HCT116 (cell line): ENCODE data around the gene CRIP1. TPM values are rescaled to one million over a fixed set of nuclear protein-coding genes. Genes with fewer than 3 reads are reported as not detected.

Source experiments
- ATAC-seq: fragments of 200-7000 bp; cut with Tn5 transposase; 2 replicates; pipeline ENCODE4 v1.9.1; 2020; ENCODE audit warnings: mild to moderate bottlenecking, moderate library complexity
- BruUV-seq: library from RNA; stranded (reverse); fragments of 400-500 nt; replicated peaks from 2 replicates; lab custom pipeline; 2021; lab: Mats Ljungman, UMichigan
- CTCF ChIA-PET: fragments of 300-600 bp; sonication (Branson Sonifier 250); formaldehyde crosslinking; loops from one replicate; lab custom pipeline; 2021; ENCODE audit warnings: antibody characterized with exemption; lab: Charles Lee
- POLR2A ChIA-PET: fragments of 300-600, 350-600 bp; sonication (Branson Sonifier 250); formaldehyde crosslinking; loops from one replicate; lab custom pipeline; 2021; ENCODE audit warnings: antibody characterized with exemption; lab: Charles Lee
- RAD21 ChIA-PET, 2 experiments: fragments of 300-600 bp; sonication (Branson Sonifier 250); formaldehyde crosslinking; loops; one replicate each; lab custom pipeline; 2023; ENCODE audit warnings: low total read pairs in 2 of 2; ENCODE audit not compliant: uncharacterized antibody in 2 of 2, unreplicated experiment in 2 of 2, low non-redundant PET in 1 of 2; lab: Charles Lee
- DNase-seq: peaks from one replicate; pipeline ENCODE4 v3.0.0-alpha.2; 2010; ENCODE audit warnings: low read depth, low spot score
- H2AFZ ChIP-seq: fragments of 200-600 bp; shearing (Covaris generic), sonication (generic); 2 replicates; pipeline ENCODE4 v1.6.1; 2017; ENCODE audit warnings: low read depth, mixed run types, mixed read lengths, antibody characterized with exemption, low read length; ENCODE audit not compliant: poor library complexity, severe bottlenecking
- H3K27ac ChIP-seq: 2 replicates; pipeline ENCODE4 v1.5.1; 2012; ENCODE audit warnings: low read depth, low read length
- H3K27me3 ChIP-seq: fragments of 200-600 bp; sonication (generic); 2 replicates; pipeline ENCODE4 v1.6.1; 2016; ENCODE audit warnings: mixed run types, low read length, mixed read lengths; ENCODE audit not compliant: insufficient read depth
- H3K36me3 ChIP-seq, 2 experiments: fragments of 200-500 bp in 1 of 2; fragments of 200-600 bp in 1 of 2; sonication (Bioruptor generic) in 1 of 2; sonication (generic) in 1 of 2; 2 replicates each; pipeline versions ENCODE4 v1.5.1 to v1.6.1; 2014 to 2016; ENCODE audit warnings: low read length in 2 of 2, inconsistent platforms in 1 of 2, mixed read lengths in 1 of 2, mixed run types in 1 of 2; ENCODE audit not compliant: insufficient read depth in 2 of 2, control insufficient read depth in 1 of 2
- H3K4me1 ChIP-seq, 2 experiments: fragments of 200-600 bp in 1 of 2; sonication (generic) in 1 of 2; 2 replicates each; pipeline versions ENCODE4 v1.5.1 to v1.6.1; 2012 to 2017; ENCODE audit warnings: low read length in 2 of 2, inconsistent platforms in 1 of 2, mild to moderate bottlenecking in 1 of 2, mixed read lengths in 1 of 2, mixed run types in 1 of 2, moderate library complexity in 1 of 2; ENCODE audit not compliant: insufficient read depth in 2 of 2, control insufficient read depth in 1 of 2
- H3K4me2 ChIP-seq: fragments of 200-600 bp; sonication (generic); 2 replicates; pipeline ENCODE4 v1.6.1; 2017; ENCODE audit warnings: mixed run types, low read length, mixed read lengths
- H3K4me3 ChIP-seq, 2 experiments: fragments of 200-600 bp in 1 of 2; sonication (generic) in 1 of 2; replicated peaks in 1 of 2; 2 replicates each; pipeline ENCODE4 v1.5.1; 2011 to 2016; ENCODE audit warnings: low read length in 2 of 2, control low read depth in 1 of 2, low read depth in 1 of 2, mild to moderate bottlenecking in 1 of 2, mixed read lengths in 1 of 2, mixed run types in 1 of 2
- H3K79me2 ChIP-seq: fragments of 200-600 bp; sonication (generic); 2 replicates; pipeline ENCODE4 v1.6.1; 2017; ENCODE audit warnings: mild to moderate bottlenecking, mixed run types, low read length, moderate library complexity, mixed read lengths; ENCODE audit not compliant: insufficient read depth
- H3K9ac ChIP-seq: fragments of 200-600 bp; sonication (generic); 2 replicates; pipeline ENCODE4 v1.6.1; 2016; ENCODE audit warnings: low read length, mixed read lengths
- H3K9me2 ChIP-seq: fragments of 200-600 bp; sonication (generic), shearing (Covaris generic); 2 replicates; pipeline ENCODE4 v1.6.1; 2017; ENCODE audit warnings: mixed run types, mild to moderate bottlenecking, moderate library complexity; ENCODE audit not compliant: insufficient read depth
- H3K9me3 ChIP-seq, 2 experiments: fragments of 200-500 bp in 1 of 2; fragments of 200-600 bp in 1 of 2; sonication (Bioruptor generic) in 1 of 2; sonication (generic) in 1 of 2; 2 replicates each; pipeline ENCODE4 v1.6.1; 2014 to 2017; ENCODE audit warnings: low read length in 2 of 2, mixed read lengths in 2 of 2, inconsistent platforms in 1 of 2, low read depth in 1 of 2, mild to moderate bottlenecking in 1 of 2, mixed run types in 1 of 2, moderate library complexity in 1 of 2; ENCODE audit not compliant: control insufficient read depth in 1 of 2, insufficient read depth in 1 of 2
- H4K20me1 ChIP-seq: fragments of 200-600 bp; sonication (generic), shearing (Covaris generic); 2 replicates; pipeline ENCODE4 v1.6.1; 2017; ENCODE audit warnings: mixed run types, mild to moderate bottlenecking, moderate library complexity; ENCODE audit not compliant: insufficient read depth
- CEBPB ChIP-seq: IDR thresholded peaks from 2 replicates; pipeline ENCODE4 v1.6.1; 2012; ENCODE audit warnings: low read depth
- EGR1 ChIP-seq: IDR thresholded peaks from 2 replicates; pipeline ENCODE4 v1.6.1; 2012; ENCODE audit warnings: low read depth
- ELF1 ChIP-seq: IDR thresholded peaks from 2 replicates; pipeline ENCODE4 v1.6.1; 2012; ENCODE audit warnings: low read depth, borderline replicate concordance
- EZH2 ChIP-seq: fragments of 200-600 bp; sonication (generic); IDR thresholded peaks from 2 replicates; pipeline ENCODE4 v1.6.1; 2017; ENCODE audit warnings: antibody characterized with exemption, mixed run types
- JUND ChIP-seq: IDR thresholded peaks from 2 replicates; pipeline ENCODE4 v1.6.1; 2012
- MAX ChIP-seq: IDR thresholded peaks from 2 replicates; pipeline ENCODE4 v1.6.1; 2012
- RAD21 ChIP-seq: IDR thresholded peaks from 2 replicates; pipeline ENCODE4 v1.6.1; 2012; ENCODE audit warnings: low read depth, mild to moderate bottlenecking
- SP1 ChIP-seq: IDR thresholded peaks from 2 replicates; pipeline ENCODE4 v1.6.1; 2012; ENCODE audit warnings: low read depth
- SRF ChIP-seq: IDR thresholded peaks from 2 replicates; pipeline ENCODE4 v1.6.1; 2012; ENCODE audit warnings: low read depth
- ZNF274 ChIP-seq: fragments of 200-500 bp; sonication (Bioruptor generic); IDR thresholded peaks from 2 replicates; pipeline ENCODE4 v1.6.1; 2014; ENCODE audit warnings: mild to moderate bottlenecking, low read depth, low read length, inconsistent platforms
- intact Hi-C: fragments of 100-400 bp; cut with micrococcal nuclease; formaldehyde crosslinking; loops from 2 replicates; pipeline ENCODE4 v1.10.0; 2022
- total RNA-seq: library from RNA; stranded (reverse); gene quantifications from one replicate; pipeline ENCODE4 v1.2.1, GENCODE V29; 2021; ENCODE audit not compliant: unreplicated experiment
- TF ChIP-seq, protein P1 (sequence below), 3 experiments: fragments of 200-600 bp in 1 of 3; sonication (generic) in 1 of 3; IDR thresholded peaks in 2 of 3; conservative IDR thresholded peaks in 1 of 3; 2 replicates each; pipeline ENCODE4 v1.5.1; 2012 to 2017; ENCODE audit warnings: low read depth in 2 of 3, low read length in 2 of 3, antibody characterized with exemption in 1 of 3, borderline replicate concordance in 1 of 3, control low read depth in 1 of 3, mild to moderate bottlenecking in 1 of 3, mixed read lengths in 1 of 3, mixed run types in 1 of 3, moderate library complexity in 1 of 3; ENCODE audit not compliant: insufficient read depth in 1 of 3
- TF ChIP-seq, protein P2 (sequence below): IDR thresholded peaks from 2 replicates; pipeline ENCODE4 v1.6.1; 2012; ENCODE audit warnings: low read depth

CRIP1 gene
- total RNA-seq, 1 experiment from 2014 or later = 260 TPM

DNA sequence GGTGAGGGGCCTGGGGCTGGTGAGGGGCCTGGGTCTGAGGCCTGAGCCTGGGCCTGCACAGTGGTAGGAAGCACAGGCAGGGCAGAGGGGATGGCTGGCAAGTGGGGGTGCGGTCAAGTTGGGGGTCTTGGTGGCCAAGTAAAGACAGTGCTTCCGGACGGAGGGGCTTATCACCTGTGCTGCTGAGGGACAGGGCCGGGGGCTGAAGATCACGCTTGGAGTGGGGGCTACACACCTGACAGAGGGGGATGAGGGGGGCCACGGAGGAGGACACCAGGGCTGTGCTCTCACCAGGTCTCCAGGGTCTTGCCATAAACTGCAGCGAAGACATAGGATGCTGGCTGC, 16.6 kb downstream of the CRIP1 start:
- H3K36me3 ChIP-seq = no peaks in the 10 kb centered on the region
- no peak overlapping the region for H3K4me2 ChIP-seq
- intact Hi-C loops = no loop called here
- no peak overlapping the region for H2AFZ ChIP-seq
- ChIA-PET CTCF (no interaction called here), POLR2A (no interaction called here), RAD21 (no interaction called here)
- H3K9me2 ChIP-seq = no peaks in the 10 kb centered on the region
- no TSS peak for BruUV-seq
- no peak overlapping the region for H3K27ac ChIP-seq
- H3K79me2 ChIP-seq = no peaks in the 10 kb centered on the region
- no peaks in the 10 kb centered on the region for H3K4me1 ChIP-seq
- DNase-seq (no peak), ATAC-seq (no peak)
- no peaks in the 10 kb centered on the region for H3K27me3 ChIP-seq
- H3K9me3 ChIP-seq = no peaks in the 10 kb centered on the region
- H3K4me3 ChIP-seq = no peak overlapping the region
- TF ChIP-seq RAD21 (no peak), ZNF274 (no peak), EZH2 (no peak), CEBPB (no peak)
- TF ChIP-seq, protein P1, sequence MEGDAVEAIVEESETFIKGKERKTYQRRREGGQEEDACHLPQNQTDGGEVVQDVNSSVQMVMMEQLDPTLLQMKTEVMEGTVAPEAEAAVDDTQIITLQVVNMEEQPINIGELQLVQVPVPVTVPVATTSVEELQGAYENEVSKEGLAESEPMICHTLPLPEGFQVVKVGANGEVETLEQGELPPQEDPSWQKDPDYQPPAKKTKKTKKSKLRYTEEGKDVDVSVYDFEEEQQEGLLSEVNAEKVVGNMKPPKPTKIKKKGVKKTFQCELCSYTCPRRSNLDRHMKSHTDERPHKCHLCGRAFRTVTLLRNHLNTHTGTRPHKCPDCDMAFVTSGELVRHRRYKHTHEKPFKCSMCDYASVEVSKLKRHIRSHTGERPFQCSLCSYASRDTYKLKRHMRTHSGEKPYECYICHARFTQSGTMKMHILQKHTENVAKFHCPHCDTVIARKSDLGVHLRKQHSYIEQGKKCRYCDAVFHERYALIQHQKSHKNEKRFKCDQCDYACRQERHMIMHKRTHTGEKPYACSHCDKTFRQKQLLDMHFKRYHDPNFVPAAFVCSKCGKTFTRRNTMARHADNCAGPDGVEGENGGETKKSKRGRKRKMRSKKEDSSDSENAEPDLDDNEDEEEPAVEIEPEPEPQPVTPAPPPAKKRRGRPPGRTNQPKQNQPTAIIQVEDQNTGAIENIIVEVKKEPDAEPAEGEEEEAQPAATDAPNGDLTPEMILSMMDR (IDR thresholded peaks at IDR 0.05 in 2 of 3, conservative IDR thresholded peaks at IDR 0.05 in 1 of 3; ENCODE audit: borderline replicate concordance in 1 of 3, insufficient read depth in 1 of 3, low read depth in 2 of 3, low read length in 2 of 3) = no peak
- no peaks in the 10 kb centered on the region for H4K20me1 ChIP-seq
- H3K9ac ChIP-seq = no peak overlapping the region

- H4K20me1 ChIP-seq = no peaks in the 10 kb centered on the region
- ATAC-seq (no peak), DNase-seq (no peak)
- H3K9me2 ChIP-seq = no peaks in the 10 kb centered on the region
- ChIA-PET RAD21 (no interaction called here), POLR2A (no interaction called here), CTCF (no interaction called here)
- H3K4me2 ChIP-seq = no peak overlapping the region
- H2AFZ ChIP-seq = no peak overlapping the region
- no peak overlapping the region for H3K27ac ChIP-seq
- BruUV-seq = no TSS peak
- intact Hi-C loops = no loop called here
- H3K4me1 ChIP-seq = no peaks in the 10 kb centered on the region
- H3K27me3 ChIP-seq = no peaks in the 10 kb centered on the region
- H3K9ac ChIP-seq = no peak overlapping the region
- H3K79me2 ChIP-seq = no peaks in the 10 kb centered on the region
- no peak overlapping the region for H3K4me3 ChIP-seq
- no peaks in the 10 kb centered on the region for H3K36me3 ChIP-seq
- no peaks in the 10 kb centered on the region for H3K9me3 ChIP-seq
- TF ChIP-seq RAD21 (no peak), ZNF274 (no peak), MAX (no peak), JUND (no peak), SRF (no peak), EGR1 (no peak), SP1 (no peak), ELF1 (no peak)
- TF ChIP-seq, protein P1 (IDR thresholded peaks at IDR 0.05 in 2 of 3, conservative IDR thresholded peaks at IDR 0.05 in 1 of 3; ENCODE audit: borderline replicate concordance in 1 of 3, insufficient read depth in 1 of 3, low read depth in 2 of 3, low read length in 2 of 3) = no peak
- TF ChIP-seq, protein P2, sequence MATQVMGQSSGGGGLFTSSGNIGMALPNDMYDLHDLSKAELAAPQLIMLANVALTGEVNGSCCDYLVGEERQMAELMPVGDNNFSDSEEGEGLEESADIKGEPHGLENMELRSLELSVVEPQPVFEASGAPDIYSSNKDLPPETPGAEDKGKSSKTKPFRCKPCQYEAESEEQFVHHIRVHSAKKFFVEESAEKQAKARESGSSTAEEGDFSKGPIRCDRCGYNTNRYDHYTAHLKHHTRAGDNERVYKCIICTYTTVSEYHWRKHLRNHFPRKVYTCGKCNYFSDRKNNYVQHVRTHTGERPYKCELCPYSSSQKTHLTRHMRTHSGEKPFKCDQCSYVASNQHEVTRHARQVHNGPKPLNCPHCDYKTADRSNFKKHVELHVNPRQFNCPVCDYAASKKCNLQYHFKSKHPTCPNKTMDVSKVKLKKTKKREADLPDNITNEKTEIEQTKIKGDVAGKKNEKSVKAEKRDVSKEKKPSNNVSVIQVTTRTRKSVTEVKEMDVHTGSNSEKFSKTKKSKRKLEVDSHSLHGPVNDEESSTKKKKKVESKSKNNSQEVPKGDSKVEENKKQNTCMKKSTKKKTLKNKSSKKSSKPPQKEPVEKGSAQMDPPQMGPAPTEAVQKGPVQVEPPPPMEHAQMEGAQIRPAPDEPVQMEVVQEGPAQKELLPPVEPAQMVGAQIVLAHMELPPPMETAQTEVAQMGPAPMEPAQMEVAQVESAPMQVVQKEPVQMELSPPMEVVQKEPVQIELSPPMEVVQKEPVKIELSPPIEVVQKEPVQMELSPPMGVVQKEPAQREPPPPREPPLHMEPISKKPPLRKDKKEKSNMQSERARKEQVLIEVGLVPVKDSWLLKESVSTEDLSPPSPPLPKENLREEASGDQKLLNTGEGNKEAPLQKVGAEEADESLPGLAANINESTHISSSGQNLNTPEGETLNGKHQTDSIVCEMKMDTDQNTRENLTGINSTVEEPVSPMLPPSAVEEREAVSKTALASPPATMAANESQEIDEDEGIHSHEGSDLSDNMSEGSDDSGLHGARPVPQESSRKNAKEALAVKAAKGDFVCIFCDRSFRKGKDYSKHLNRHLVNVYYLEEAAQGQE = no peak
These were observed 17.4 kb downstream of the CRIP1 start for GRCh38 chr14:105503935-105504692.
